Immature natural killer cell (primary cell): ENCODE measurements around the gene MAP2K1. TPM values are rescaled to one million over a fixed set of nuclear protein-coding genes. Genes with fewer than 3 reads are reported as not detected.
"Not testable (repeated sequence)": the region's sequence is repeated elsewhere in the genome, so short reads cannot be mapped to it uniquely, and the experiment has no call there.

Experiments
- DNase-seq, 3 donors: peaks; one replicate each; pipeline ENCODE4 v3.0.0; 2022; ENCODE audit warnings: mixed read lengths in 1 of 3
- H3K27ac Mint-ChIP-seq, 6 donors: one replicate each; pipeline ENCODE4 v1.8.0; 2020; ENCODE audit warnings: mixed read lengths in 6 of 6, mild to moderate bottlenecking in 5 of 6, inconsistent platforms in 4 of 6, moderate library complexity in 3 of 6
- H3K27me3 Mint-ChIP-seq, 3 donors: one replicate each; pipeline ENCODE4 v1.8.0; 2020 to 2021; ENCODE audit warnings: low read depth in 3 of 3, mild to moderate bottlenecking in 3 of 3, mixed read lengths in 3 of 3, moderate library complexity in 3 of 3, inconsistent platforms in 1 of 3
- H3K36me3 Mint-ChIP-seq, 3 donors: one replicate each; pipeline ENCODE4 v1.8.0; 2020; ENCODE audit warnings: mixed read lengths in 3 of 3, inconsistent platforms in 2 of 3, mild to moderate bottlenecking in 2 of 3
- H3K4me1 Mint-ChIP-seq, 2 donors: one replicate each; pipeline ENCODE4 v1.8.0; 2020; ENCODE audit warnings: inconsistent platforms in 2 of 2, mild to moderate bottlenecking in 2 of 2, mixed read lengths in 2 of 2, moderate library complexity in 1 of 2
- H3K4me3 Mint-ChIP-seq, 5 donors: one replicate each; pipeline ENCODE4 v1.8.0; 2020; ENCODE audit warnings: mild to moderate bottlenecking in 5 of 5, mixed read lengths in 5 of 5, inconsistent platforms in 3 of 5, moderate library complexity in 3 of 5
- H3K9me3 Mint-ChIP-seq, 6 donors: one replicate each; pipeline ENCODE4 v1.8.0; 2020; ENCODE audit warnings: mild to moderate bottlenecking in 6 of 6, mixed read lengths in 6 of 6, inconsistent platforms in 4 of 6, moderate library complexity in 3 of 6
- polyA plus RNA-seq, 3 donors: library from polyadenylated mRNA; unstranded; fragments of 300-500 nt; fragmentation: Illumina TruSeq; gene quantifications; one replicate each; pipeline ENCODE4 v1.2.3, GENCODE V29; 2021

MAP2K1 gene
- polyA plus RNA-seq: 10 to 100 TPM; 30.7 to 58.3 (median 48.9) TPM

DNA sequence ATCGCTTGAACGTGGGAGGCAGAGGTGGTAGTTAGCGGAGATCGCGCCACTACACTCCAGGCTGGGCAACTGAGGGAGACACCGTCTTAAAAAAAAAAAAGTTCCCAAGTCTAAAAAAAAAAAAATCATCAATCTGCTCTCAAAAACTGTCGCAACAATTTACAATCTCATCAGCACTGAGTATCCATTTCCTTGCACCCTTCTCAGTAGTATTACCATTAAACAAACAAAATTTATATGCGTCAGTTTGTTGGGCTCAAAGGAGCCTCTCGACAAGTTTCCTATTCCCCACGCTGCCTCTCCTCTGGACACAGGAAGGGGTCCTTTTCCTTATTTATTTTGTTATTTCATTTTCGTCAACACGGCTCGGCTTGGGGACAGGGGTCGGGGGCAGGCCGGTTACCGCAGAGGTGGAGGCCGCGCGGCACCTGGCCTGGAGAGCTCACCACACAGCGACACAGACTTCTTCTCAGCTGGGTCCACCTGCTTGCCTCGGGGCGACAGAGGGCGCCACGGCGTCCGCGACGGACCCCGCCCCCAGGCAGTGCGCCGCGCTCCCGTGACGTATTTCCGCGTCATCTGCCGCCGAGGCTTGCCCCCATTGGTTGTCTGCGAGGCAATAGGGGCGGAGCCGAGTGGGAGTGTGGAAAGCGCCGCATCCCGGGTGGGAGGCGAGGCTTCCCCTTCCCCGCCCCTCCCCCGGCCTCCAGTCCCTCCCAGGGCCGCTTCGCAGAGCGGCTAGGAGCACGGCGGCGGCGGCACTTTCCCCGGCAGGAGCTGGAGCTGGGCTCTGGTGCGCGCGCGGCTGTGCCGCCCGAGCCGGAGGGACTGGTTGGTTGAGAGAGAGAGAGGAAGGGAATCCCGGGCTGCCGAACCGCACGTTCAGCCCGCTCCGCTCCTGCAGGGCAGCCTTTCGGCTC, at the start of gene MAP2K1:
MAP2K1 (plus strand) TSS at position 709 of the 920 bp plus-strand sequence. CDS start 436 bp downstream, outside the sequence.
- H3K4me3 Mint-ChIP-seq: peak within 1 kb of the TSS; percentile 88 to 99 (median 97)
- peak; percentile 98 for DNase-seq
- H3K27ac Mint-ChIP-seq: peak within 1 kb of the TSS; percentile 87 to 100 (median 98)
- peaks cover 4 to 16% (median 6%) of the 10 kb centered on the region in 3 donors for H3K27me3 Mint-ChIP-seq
- H3K9me3 Mint-ChIP-seq: no peaks in the 10 kb centered on the region
- no peaks in the 10 kb centered on the region for H3K36me3 Mint-ChIP-seq
- peaks cover 48 to 51% of the 10 kb centered on the region in 2 donors for H3K4me1 Mint-ChIP-seq

DNA sequence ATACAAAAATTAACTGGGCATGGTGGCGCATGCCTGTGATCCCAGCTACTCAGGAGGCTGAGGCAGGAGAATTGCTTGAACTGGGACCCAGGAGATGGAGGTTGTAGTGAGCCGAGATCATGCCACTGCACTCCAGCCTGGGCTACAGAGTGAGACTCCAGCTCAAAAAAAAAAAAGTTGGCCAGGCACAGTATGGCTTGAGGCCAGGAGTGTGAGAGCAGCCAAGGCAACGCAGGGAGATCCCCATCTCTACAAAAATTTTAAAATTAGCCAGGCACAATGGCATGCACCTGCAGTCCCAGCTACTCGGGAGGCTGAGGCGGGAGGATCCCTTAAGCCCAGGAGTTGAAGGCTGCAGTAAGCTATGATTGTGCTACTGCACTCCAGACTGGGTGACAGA, 38.2 kb upstream of the MAP2K1 start:
- H3K27me3 Mint-ChIP-seq, DNase-seq, H3K4me3 Mint-ChIP-seq, H3K9me3 Mint-ChIP-seq, H3K27ac Mint-ChIP-seq, H3K4me1 Mint-ChIP-seq: not testable (repeated sequence)
- peaks cover 11 to 17% (median 14%) of the 10 kb centered on the region in 3 donors for H3K36me3 Mint-ChIP-seq

DNA sequence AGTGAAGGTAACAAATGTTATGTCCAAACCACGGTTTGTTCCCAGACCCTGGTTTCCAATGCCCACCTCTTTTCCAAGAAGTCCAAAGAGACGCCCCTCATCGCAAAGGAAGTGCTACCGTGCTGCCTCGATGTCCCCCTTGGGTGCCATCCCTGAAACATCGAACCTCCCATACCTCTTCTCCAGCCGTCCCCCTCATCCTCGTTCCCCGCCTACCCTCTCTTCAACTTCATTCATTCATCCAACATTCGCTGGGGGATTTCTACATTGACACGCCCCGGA, 30.7 kb upstream of the MAP2K1 start:
- Mint-ChIP-seq H3K4me1 (peaks cover 15 to 17% of the 10 kb centered on the region in 2 donors), H3K9me3 (no peaks in the 10 kb centered on the region), H3K36me3 (peaks cover 0 to 4% (median 0%) of the 10 kb centered on the region in 3 donors), H3K4me3 (peak overlapping the region; percentile 95 to 99 (median 96)), H3K27ac (peak overlapping the region; percentile 83 to 97 (median 94)), H3K27me3 (peaks cover 4 to 8% (median 5%) of the 10 kb centered on the region in 3 donors)
- no peak for DNase-seq

DNA sequence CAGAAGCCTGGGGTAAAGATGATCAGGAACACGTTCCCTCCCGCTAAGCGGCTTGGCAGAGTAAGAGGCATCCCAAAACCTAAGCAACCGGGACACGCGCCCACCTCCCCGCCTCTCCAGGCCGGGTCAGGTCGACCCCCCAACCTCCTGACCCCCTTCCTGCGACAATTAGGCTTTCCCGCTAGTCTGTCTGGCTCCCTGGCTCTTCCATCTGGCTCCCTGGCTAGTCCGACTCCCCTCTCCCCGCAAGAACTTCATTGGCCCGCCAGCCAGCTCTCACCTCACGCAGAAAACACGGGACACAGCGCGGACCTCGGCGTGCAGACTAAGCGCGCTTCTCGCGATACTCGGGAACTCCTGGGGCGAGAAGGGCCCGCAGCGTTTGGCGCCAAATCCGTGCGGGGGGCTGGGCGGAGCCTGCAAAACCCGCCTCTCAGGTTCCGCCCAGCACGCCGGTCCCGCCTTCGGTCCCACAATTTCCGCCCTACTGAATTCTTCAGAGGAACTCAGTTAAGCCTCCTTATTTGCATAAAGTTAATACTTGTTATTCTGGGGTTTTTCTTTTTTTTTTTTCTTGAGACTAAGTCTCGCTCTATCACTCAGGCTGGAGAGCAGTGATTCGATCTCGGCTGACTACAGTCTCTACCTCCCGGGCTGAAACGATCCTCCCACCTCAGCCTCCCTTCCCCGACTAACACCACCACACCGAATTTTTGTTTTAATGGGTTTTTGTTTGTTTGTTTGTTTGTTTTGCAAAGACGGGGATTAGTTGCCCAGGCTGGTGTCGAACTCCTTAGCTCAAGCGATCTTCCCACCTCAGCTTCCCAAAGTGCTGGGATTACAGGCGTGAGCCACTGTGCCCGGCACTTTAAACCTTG, 30.1 kb upstream of the MAP2K1 start, which contains the start of gene TIPIN:
TIPIN (minus strand) TSS at position 327 of the 878 bp plus-strand sequence. CDS start 3,738 bp downstream, outside the sequence.
- Mint-ChIP-seq H3K9me3 (no peaks in the 10 kb centered on the region), H3K27ac (peak within 1 kb of the TSS; percentile 83 to 97 (median 94)), H3K36me3 (peaks cover 0 to 4% (median 0%) of the 10 kb centered on the region in 3 donors), H3K27me3 (peaks cover 4 to 8% (median 5%) of the 10 kb centered on the region in 3 donors), H3K4me1 (peaks cover 15 to 17% of the 10 kb centered on the region in 2 donors), H3K4me3 (peak within 1 kb of the TSS; percentile 95 to 99 (median 96))
- peak; percentile 95 for DNase-seq

GRCh38 chr15:66359740-66360139, 27.0 kb upstream of the MAP2K1 start:
- Mint-ChIP-seq H3K27ac (no peak overlapping the region), H3K4me1 (peaks cover 15 to 17% of the 10 kb centered on the region in 2 donors), H3K27me3 (peaks cover 4 to 8% (median 8%) of the 10 kb centered on the region in 3 donors), H3K9me3 (no peaks in the 10 kb centered on the region), H3K4me3 (no peak overlapping the region), H3K36me3 (no peaks in the 10 kb centered on the region)
- DNase-seq: no peak

GRCh38 chr15:66361745-66362460, 24.8 kb upstream of the MAP2K1 start:
- H3K4me3 Mint-ChIP-seq, H3K9me3 Mint-ChIP-seq, H3K27me3 Mint-ChIP-seq, H3K36me3 Mint-ChIP-seq, H3K27ac Mint-ChIP-seq, DNase-seq, H3K4me1 Mint-ChIP-seq: not testable (repeated sequence)

DNA sequence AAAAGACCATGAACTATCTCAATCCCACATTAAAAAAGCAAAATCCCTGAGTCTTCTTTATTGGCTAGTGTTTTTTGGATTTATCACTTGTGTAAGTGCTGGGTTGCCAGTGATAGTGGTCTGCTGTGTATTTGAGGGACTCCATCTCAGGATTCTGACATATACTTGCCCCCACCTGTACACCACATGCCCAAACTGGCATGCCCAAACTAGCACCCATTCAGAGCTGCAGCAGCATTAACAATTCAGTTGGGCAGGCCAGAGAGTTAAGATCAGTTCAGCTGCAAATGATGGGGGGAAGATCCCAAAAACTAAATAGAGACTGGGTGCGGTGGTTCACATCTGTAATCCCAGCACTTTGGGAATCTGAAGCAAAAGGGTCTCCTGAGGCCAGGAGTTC, 23.9 kb upstream of the MAP2K1 start:
- Mint-ChIP-seq H3K4me3 (no peak overlapping the region), H3K27ac (no peak overlapping the region), H3K27me3 (peaks cover 0 to 3% (median 2%) of the 10 kb centered on the region in 3 donors), H3K4me1 (no peaks in the 10 kb centered on the region), H3K9me3 (no peaks in the 10 kb centered on the region), H3K36me3 (no peaks in the 10 kb centered on the region)
- DNase-seq: no peak

- Mint-ChIP-seq H3K27ac (no peak overlapping the region), H3K9me3 (no peaks in the 10 kb centered on the region), H3K4me1 (peaks cover 7 to 8% of the 10 kb centered on the region in 2 donors), H3K27me3 (peaks cover 0 to 3% (median 2%) of the 10 kb centered on the region in 3 donors), H3K4me3 (no peak overlapping the region), H3K36me3 (no peaks in the 10 kb centered on the region)
- DNase-seq: no peak
These were observed 21.7 kb upstream of the MAP2K1 start for GRCh38 chr15:66364944-66365528.

DNA sequence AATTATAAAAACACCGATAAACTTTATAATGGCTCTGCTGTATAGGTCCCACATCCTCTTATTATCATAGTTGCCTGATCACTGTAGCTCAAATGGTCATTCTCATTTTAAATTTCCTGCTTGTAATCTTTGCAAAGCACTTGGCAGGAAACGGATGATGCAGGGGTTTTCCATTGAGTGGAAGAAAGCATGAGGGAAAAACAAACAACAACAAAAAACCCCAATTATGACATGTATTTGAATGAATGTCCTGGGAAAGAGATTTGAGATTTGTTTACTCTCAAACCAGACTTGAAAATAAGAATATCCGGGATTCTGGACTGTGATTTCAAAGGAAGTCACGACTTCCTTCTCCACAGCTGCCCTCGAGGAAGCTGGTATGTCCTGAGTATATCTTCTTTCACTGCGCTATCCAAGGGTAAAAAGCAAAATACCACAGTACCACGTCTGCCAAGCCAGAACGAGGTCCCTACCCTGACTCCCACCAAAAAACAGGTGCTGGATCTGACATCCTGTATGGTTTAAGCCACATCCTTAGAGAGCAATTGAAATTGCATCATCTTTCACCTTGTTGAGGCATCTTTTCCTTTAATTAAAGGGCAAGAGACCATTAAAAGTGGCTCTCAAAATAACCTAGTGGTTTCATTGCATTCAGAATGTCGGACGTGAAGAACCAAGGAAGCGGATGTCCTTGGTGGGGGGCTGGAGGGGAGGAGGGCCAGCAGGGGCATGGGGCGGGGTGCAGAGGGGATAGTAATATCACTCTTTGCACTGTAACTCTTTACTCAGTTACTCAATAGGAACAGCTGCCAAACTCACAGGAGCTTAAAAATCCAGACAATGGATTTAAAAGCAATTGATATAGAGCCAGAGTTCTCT, 16.7 kb upstream of the MAP2K1 start:
- Mint-ChIP-seq H3K27me3 (peaks cover 0 to 2% (median 2%) of the 10 kb centered on the region in 3 donors), H3K4me1 (peaks cover 15 to 18% of the 10 kb centered on the region in 2 donors)

DNA sequence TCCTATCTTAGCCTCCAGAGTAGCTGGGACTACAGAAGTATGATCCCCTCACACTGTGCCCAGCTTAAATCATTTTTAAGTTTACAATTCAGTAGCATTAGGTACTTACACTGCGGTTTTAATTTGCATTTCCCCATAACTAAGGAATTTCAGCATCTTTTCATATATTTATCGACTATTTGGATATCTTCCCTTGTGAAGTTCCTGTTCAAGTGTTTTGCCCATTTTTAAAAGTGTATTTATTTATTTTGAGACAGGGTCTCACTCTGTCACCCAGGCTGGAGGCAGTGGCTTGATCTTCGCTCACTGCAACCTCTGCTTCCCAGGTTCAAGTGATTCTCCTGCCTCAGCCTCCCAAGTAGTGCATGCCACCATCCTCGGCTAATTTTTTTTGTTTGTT, 12.5 kb upstream of the MAP2K1 start:
- no peak for DNase-seq
- Mint-ChIP-seq H3K27me3 (peaks cover 0 to 5% (median 2%) of the 10 kb centered on the region in 3 donors), H3K27ac (no peak overlapping the region), H3K9me3 (no peaks in the 10 kb centered on the region), H3K36me3 (peaks cover 0 to 4% (median 0%) of the 10 kb centered on the region in 3 donors), H3K4me3 (no peak overlapping the region), H3K4me1 (peaks cover 15 to 18% of the 10 kb centered on the region in 2 donors)

More for the DNA sequence above, 16.7 kb upstream of the MAP2K1 start:
- Mint-ChIP-seq H3K27ac (peak overlapping the region; percentile 73 to 88 (median 86)), H3K4me3 (peak overlapping the region; percentile 78 to 87 (median 83)), H3K36me3 (peaks cover 0 to 3% (median 0%) of the 10 kb centered on the region in 3 donors), H3K9me3 (no peaks in the 10 kb centered on the region)
- peak in 1 of 3 donors; percentile 21 for DNase-seq

- DNase-seq: no peak
- peaks cover 0 to 4% (median 0%) of the 10 kb centered on the region in 3 donors for H3K36me3 Mint-ChIP-seq
- peaks cover 0 to 5% (median 2%) of the 10 kb centered on the region in 3 donors for H3K27me3 Mint-ChIP-seq
- H3K9me3 Mint-ChIP-seq: no peaks in the 10 kb centered on the region
- no peaks in the 10 kb centered on the region for H3K4me1 Mint-ChIP-seq
- no peak overlapping the region for H3K4me3 Mint-ChIP-seq
- no peak overlapping the region for H3K27ac Mint-ChIP-seq
These were observed 7.8 kb upstream of the MAP2K1 start for GRCh38 chr15:66378814-66379430.

- DNase-seq, H3K36me3 Mint-ChIP-seq, H3K4me1 Mint-ChIP-seq, H3K27ac Mint-ChIP-seq, H3K4me3 Mint-ChIP-seq, H3K27me3 Mint-ChIP-seq, H3K9me3 Mint-ChIP-seq: not testable (repeated sequence)
These were observed 5.3 kb upstream of the MAP2K1 start for GRCh38 chr15:66381376-66381775.
